Right lobe of liver (tissue), 6 donors: Measurements from ENCODE around the gene M1AP. TPM values are rescaled to one million over a fixed set of nuclear protein-coding genes. Genes with fewer than 3 reads are reported as not detected.

ENCODE experiments used
- ATAC-seq, 4 donors: fragments of 200-7000 bp; cut with Tn5 transposase; one replicate each; pipeline ENCODE4 v1.9.1; 2020; ENCODE audit warnings: mild to moderate bottlenecking in 4 of 4, moderate library complexity in 4 of 4
- DNase-seq, 3 donors: peaks; one replicate each; pipeline ENCODE4 v3.0.0-alpha.2; 2020
- H3K27ac ChIP-seq, 3 donors: fragments of 200-600 bp; one replicate each; pipeline ENCODE4 v1.8.0; 2022
- H3K27me3 ChIP-seq, 2 donors: fragments of 200-600 bp; one replicate each; pipeline ENCODE4 v1.8.0; 2022
- H3K36me3 ChIP-seq, 4 donors: fragments of 200-600 bp; sonication (generic) in 1 of 4; one replicate each; pipeline versions ENCODE4 v1.5.1 to v1.8.0; 2017 to 2022; ENCODE audit warnings: control low read depth in 1 of 4
- H3K4me1 ChIP-seq, 4 donors: fragments of 200-600 bp; sonication (generic) in 1 of 4; one replicate each; pipeline versions ENCODE4 v1.5.1 to v1.8.0; 2017 to 2022; ENCODE audit warnings: control low read depth in 1 of 4
- H3K4me3 ChIP-seq, 3 donors: fragments of 200-600 bp; one replicate each; pipeline ENCODE4 v1.8.0; 2022
- H3K9me3 ChIP-seq, 4 donors: fragments of 200-600 bp; sonication (generic) in 1 of 4; one replicate each; pipeline versions ENCODE4 v1.5.1 to v1.8.0; 2017 to 2022; ENCODE audit warnings: control low read depth in 1 of 4
- CTCF ChIP-seq, 4 donors: fragments of 200-600 bp in 3 of 4; fragments of 450-650 bp in 1 of 4; IDR thresholded peaks; one replicate each; pipeline versions ENCODE4 v1.5.1 to v1.8.0; 2016 to 2022; ENCODE audit warnings: antibody characterized with exemption in 4 of 4, mild to moderate bottlenecking in 2 of 4
- POLR2A ChIP-seq: fragments of 450-650 bp; IDR thresholded peaks from one replicate; pipeline ENCODE4 v1.6.1; 2017; ENCODE audit warnings: antibody characterized with exemption, mild to moderate bottlenecking
- WGBS: methylation state at CpG from one replicate; pipeline ENCODE4 v1.1.6; 2018; ENCODE audit warnings: low coverage, low lambda C conversion rate; ENCODE audit not compliant: insufficient coverage; ENCODE audit errors: missing lambda C conversion rate; 5-methylcytosine and 5-hydroxymethylcytosine counted together
- intact Hi-C, 2 donors: fragments of 100-400 bp; cut with DNase I; formaldehyde crosslinking; loops; one replicate each; pipeline versions ENCODE4 v1.11.2 to v1.14.1; 2022
- total RNA-seq, 6 experiments: library from RNA; depleted of rRNA in 2 of 6; stranded (reverse); fragments of >200 nt in 2 of 6; fragmentation: NEBNext Ultra II Directional in 3 of 6; extraction: Animal tissue kit (Norgen Biotek cat#: 25700) in 3 of 6; gene quantifications; one replicate each; pipeline versions ENCODE4 v1.1.0 to v1.2.4, GENCODE V29; 2016 to 2023
- donor health status: DM: no; HTN: yes; CAD: no.
- donor health status: DM: no; HTN: no; CAD: no.
- donor health status: DM: no; HTN: no; CAD: no.
- donor health status: DM: no; HTN: yes; CAD: no.
- donor health status: DM: no; HTN: yes; CAD: no.

Gene M1AP
- total RNA-seq, 6 experiments from 2014 or later = not detected

GRCh38 chr2:74535440-74535965, 112.6 kb downstream of the M1AP start:
- Histone ChIP-seq H3K36me3 (peaks cover 0 to 9% (median 0%) of the 10 kb centered on the region in 4 donors), H3K27ac (no peak overlapping the region), H3K4me1 (peaks cover 0 to 8% (median 1%) of the 10 kb centered on the region in 4 donors), H3K27me3 (no peaks in the 10 kb centered on the region), H3K9me3 (no peaks in the 10 kb centered on the region), H3K4me3 (no peak overlapping the region)
- TF ChIP-seq POLR2A (no peak), CTCF (IDR thresholded peaks at IDR 0.05) (no peak)
- 83% methylated on average over 4 of the region's 10 CpGs for WGBS
- no peak for ATAC-seq
- no peak for DNase-seq
- intact Hi-C loops = no loop called here

GRCh38 chr2:74534411-74534810, 113.7 kb downstream of the M1AP start:
- H3K4me1 ChIP-seq = peaks cover 0 to 8% (median 2%) of the 10 kb centered on the region in 4 donors
- ATAC-seq = no peak
- peaks cover 0 to 9% (median 0%) of the 10 kb centered on the region in 4 donors for H3K36me3 ChIP-seq
- no peaks in the 10 kb centered on the region for H3K27me3 ChIP-seq
- no peak for TF ChIP-seq POLR2A
- no peak for TF ChIP-seq CTCF (IDR thresholded peaks at IDR 0.05)
- H3K27ac ChIP-seq = no peak overlapping the region
- WGBS = no CpG with 5 or more reads among the region's 12 CpGs
- intact Hi-C loops = no loop called here
- no peak overlapping the region for H3K4me3 ChIP-seq
- H3K9me3 ChIP-seq = no peaks in the 10 kb centered on the region
- no peak for DNase-seq

- TF ChIP-seq CTCF (IDR thresholded peaks at IDR 0.05) (no peak), POLR2A (no peak)
- 76% methylated on average over 4 of the region's 4 CpGs for WGBS
- Histone ChIP-seq H3K4me1 (peaks cover 0 to 13% (median 4%) of the 10 kb centered on the region in 4 donors), H3K36me3 (peaks cover 0 to 9% (median 0%) of the 10 kb centered on the region in 4 donors), H3K27me3 (no peaks in the 10 kb centered on the region), H3K4me3 (no peak overlapping the region), H3K9me3 (no peaks in the 10 kb centered on the region), H3K27ac (no peak overlapping the region)
- intact Hi-C loops = no loop called here
- no peak for DNase-seq
- no peak for ATAC-seq
These were observed 114.7 kb downstream of the M1AP start for GRCh38 chr2:74533464-74533863.

- Histone ChIP-seq H3K27me3 (no peaks in the 10 kb centered on the region), H3K36me3 (peaks cover 0 to 16% (median 4%) of the 10 kb centered on the region in 4 donors), H3K4me1 (peaks cover 0 to 19% (median 6%) of the 10 kb centered on the region in 4 donors), H3K27ac (no peak overlapping the region), H3K4me3 (no peak overlapping the region), H3K9me3 (no peaks in the 10 kb centered on the region)
- no peak for ATAC-seq
- TF ChIP-seq POLR2A (no peak), CTCF (IDR thresholded peaks at IDR 0.05) (peak in 3 of 4 donors; percentile 40 to 49 (median 41))
- no peak for DNase-seq
- intact Hi-C loops = no loop called here
These were observed 115.9 kb downstream of the M1AP start for GRCh38 chr2:74532222-74532621.

GRCh38 chr2:74531666-74532065, 116.5 kb downstream of the M1AP start:
- H3K4me1 ChIP-seq = peaks cover 0 to 19% (median 6%) of the 10 kb centered on the region in 4 donors
- H3K27me3 ChIP-seq = no peaks in the 10 kb centered on the region
- no peaks in the 10 kb centered on the region for H3K9me3 ChIP-seq
- ATAC-seq (no peak), DNase-seq (no peak)
- peaks cover 0 to 20% (median 6%) of the 10 kb centered on the region in 4 donors for H3K36me3 ChIP-seq
- no peak overlapping the region for H3K27ac ChIP-seq
- TF ChIP-seq CTCF (IDR thresholded peaks at IDR 0.05) (no peak), POLR2A (no peak)
- H3K4me3 ChIP-seq = no peak overlapping the region
- intact Hi-C loops = no loop called here
- 59% methylated on average over 5 of the region's 7 CpGs for WGBS
